A549 (cell line): Measurements from ENCODE around the gene YIPF5. TPM values are rescaled to one million over a fixed set of nuclear protein-coding genes. Genes with fewer than 3 reads are reported as not detected.

ENCODE experiments used
- ATAC-seq, 2 experiments: fragments of 200-7000 bp in 1 of 2; fragments of >200 bp in 1 of 2; cut with Nextera tagmentation in 1 of 2; cut with Tn5 transposase in 1 of 2; 3 replicates each; pipeline versions ENCODE4 v1.8.0 to v1.9.1; 2018 to 2020; ENCODE audit warnings: mild to moderate bottlenecking in 1 of 2, moderate library complexity in 1 of 2
- CTCF ChIA-PET: fragments of 300-600 bp; sonication (Branson Sonifier 250); formaldehyde crosslinking; extraction: SDS; loops from one replicate; lab custom pipeline; 2021; ENCODE audit warnings: antibody characterized with exemption, inconsistent platforms; lab: Yijun Ruan, JAX
- POLR2A ChIA-PET: fragments of 350-600 bp; formaldehyde crosslinking; extraction: SDS; loops from one replicate; lab custom pipeline; 2021; ENCODE audit warnings: antibody characterized with exemption, inconsistent platforms; lab: Yijun Ruan, JAX
- DNase-seq, 2 experiments: peaks; one replicate each; pipeline versions ENCODE4 v3.0.0 to v3.0.0-alpha.2; 2011 to 2016; ENCODE audit warnings: low read depth in 1 of 2, low spot score in 1 of 2
- FAIRE-seq: peaks from 2 replicates; lab custom pipeline; 2011; peaks lifted over from hg19 to GRCh38; lab: Jason Lieb, UNC
- H3K27ac ChIP-seq, 2 experiments: fragments of >200 bp; sonication (Bioruptor Twin); formaldehyde crosslinking; 3 replicates each; pipeline ENCODE4 v1.5.1; 2016 to 2017
- H3K4me1 ChIP-seq: fragments of >200 bp; sonication (Bioruptor Twin); formaldehyde crosslinking; 3 replicates; pipeline ENCODE4 v1.6.1; 2016
- H3K4me2 ChIP-seq: fragments of >200 bp; sonication (Bioruptor Twin); formaldehyde crosslinking; 3 replicates; pipeline ENCODE4 v1.6.1; 2016
- H3K4me3 ChIP-seq: fragments of >200 bp; sonication (Bioruptor Twin); formaldehyde crosslinking; 3 replicates; pipeline ENCODE4 v1.5.1; 2016
- H3K9me3 ChIP-seq: fragments of >200 bp; sonication (Bioruptor Twin); formaldehyde crosslinking; 3 replicates; pipeline ENCODE4 v1.6.1; 2016
- CEBPB ChIP-seq, 2 experiments: fragments of >200 bp in 1 of 2; sonication (Bioruptor Twin) in 1 of 2; formaldehyde crosslinking in 1 of 2; IDR thresholded peaks; 2 replicates each; pipeline ENCODE4 v1.6.1; 2012 to 2016
- EHF ChIP-seq: fragments of 250-450 bp; sonication (Bioruptor Pico); IDR thresholded peaks from 2 replicates; pipeline ENCODE4 v1.5.0; 2020; ENCODE audit warnings: mild to moderate bottlenecking
- ESRRA ChIP-seq: fragments of 150-350 bp; IDR thresholded peaks from 2 replicates; pipeline ENCODE4 v1.6.1; 2014; ENCODE audit warnings: mild to moderate bottlenecking, low read length, borderline replicate concordance
- HMGXB4 ChIP-seq: fragments of 250-450 bp; sonication (Bioruptor Pico); IDR thresholded peaks from 2 replicates; pipeline ENCODE4 v1.5.0; 2021; ENCODE audit warnings: mild to moderate bottlenecking, moderate library complexity, borderline replicate concordance
- HOXA7 ChIP-seq: fragments of 250-450 bp; sonication (Bioruptor Pico); IDR thresholded peaks from 2 replicates; pipeline ENCODE4 v1.5.0; 2020; ENCODE audit warnings: mild to moderate bottlenecking, moderate library complexity
- MAFK ChIP-seq: fragments of 450-650 bp; IDR thresholded peaks from 2 replicates; pipeline ENCODE4 v1.6.1; 2014; ENCODE audit not compliant: partially characterized antibody
- MAX ChIP-seq: IDR thresholded peaks from 2 replicates; pipeline ENCODE4 v1.6.1; 2012
- RARB ChIP-seq: fragments of 250-450 bp; sonication (Bioruptor Pico); IDR thresholded peaks from 2 replicates; pipeline ENCODE4 v1.8.0; 2021; ENCODE audit warnings: mild to moderate bottlenecking, moderate library complexity
- RCOR1 ChIP-seq: fragments of 150-350 bp; IDR thresholded peaks from 2 replicates; pipeline ENCODE4 v1.6.1; 2014; ENCODE audit warnings: antibody characterized with exemption, low read length, low read depth
- REST ChIP-seq: fragments of 200-600 bp; sonication (generic); IDR thresholded peaks from 2 replicates; pipeline ENCODE4 v1.6.1; 2016; ENCODE audit warnings: antibody characterized with exemption, mild to moderate bottlenecking, moderate library complexity
- RNF2 ChIP-seq: fragments of 200-600 bp; sonication (generic); IDR thresholded peaks from 2 replicates; pipeline ENCODE4 v1.6.1; 2016; ENCODE audit warnings: low read depth, mild to moderate bottlenecking, antibody characterized with exemption, moderate library complexity, borderline replicate concordance
- SREBF2 ChIP-seq: fragments of 450-650 bp; IDR thresholded peaks from 2 replicates; pipeline ENCODE4 v1.6.1; 2014; ENCODE audit warnings: mild to moderate bottlenecking, moderate library complexity
- WGBS: methylation state at CpG from one replicate; pipeline ENCODE4 v1.1.6; 2017; ENCODE audit errors: missing lambda C conversion rate; 5-methylcytosine and 5-hydroxymethylcytosine counted together
- polyA plus RNA-seq, 4 experiments: library from polyadenylated mRNA; depleted of rRNA in 3 of 4; stranded (reverse); fragments of >200 nt; fragmentation: RNase III in 1 of 4; extraction: RNeasy Plus Mini Kit Qiagen cat#74134 plus additional on column Dnase treatment in 1 of 4; gene quantifications; 2 replicates in 3 of 4; 3 replicates in 1 of 4; pipeline ENCODE4 v1.2.3, GENCODE V29; 2011 to 2017
- TF ChIP-seq, protein P1 (sequence below): fragments of 250-450 bp; sonication (Bioruptor Pico); IDR thresholded peaks from 2 replicates; pipeline ENCODE4 v1.5.0; 2020; ENCODE audit warnings: low read depth, mild to moderate bottlenecking, moderate library complexity

The YIPF5 gene
- polyA plus RNA-seq, 2 of the 4 experiments (the other 2 are of a cell fraction), result 54.9 to 80.2 TPM

- FAIRE-seq (no peak), DNase-seq (no peak), ATAC-seq (no peak)
- ChIA-PET CTCF (no interaction called here), POLR2A (no interaction called here)
- H3K9me3 ChIP-seq, result no peaks in the 10 kb centered on the region
- no peak overlapping the region for H3K4me2 ChIP-seq
- H3K27ac ChIP-seq, result no peak overlapping the region
- WGBS, result 33% methylated on average over 3 of the region's 3 CpGs
- no peak overlapping the region for H3K4me3 ChIP-seq
- H3K4me1 ChIP-seq, result no peaks in the 10 kb centered on the region
- TF ChIP-seq, protein P1, sequence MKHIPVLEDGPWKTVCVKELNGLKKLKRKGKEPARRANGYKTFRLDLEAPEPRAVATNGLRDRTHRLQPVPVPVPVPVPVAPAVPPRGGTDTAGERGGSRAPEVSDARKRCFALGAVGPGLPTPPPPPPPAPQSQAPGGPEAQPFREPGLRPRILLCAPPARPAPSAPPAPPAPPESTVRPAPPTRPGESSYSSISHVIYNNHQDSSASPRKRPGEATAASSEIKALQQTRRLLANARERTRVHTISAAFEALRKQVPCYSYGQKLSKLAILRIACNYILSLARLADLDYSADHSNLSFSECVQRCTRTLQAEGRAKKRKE (CRISPR knock-in tag), result no peak
- TF ChIP-seq CEBPB (IDR thresholded peaks at IDR 0.05), result no peak
- no peak for TF ChIP-seq MAFK
- no peak for TF ChIP-seq RARB
- no peak for TF ChIP-seq EHF (CRISPR knock-in tag)
Observed at GRCh38 chr5:144219869-144220268, 49.4 kb upstream of the YIPF5 start.

GRCh38 chr5:144210655-144211054 is 40.2 kb upstream of the YIPF5 start:
- ChIA-PET POLR2A (no interaction called here), CTCF (no interaction called here)
- no peak overlapping the region for H3K4me2 ChIP-seq
- FAIRE-seq, result peak; percentile 7
- no peak for ATAC-seq
- TF ChIP-seq MAFK (no peak), HMGXB4 (CRISPR knock-in tag) (no peak), SREBF2 (no peak), MAX (no peak)
- WGBS, result 22% methylated on average over 1 of the region's 1 CpG
- H3K4me1 ChIP-seq, result peaks cover under 1% of the 10 kb centered on the region; the same call in 1 of the 3 replicates
- H3K27ac ChIP-seq, result no peak overlapping the region
- H3K4me3 ChIP-seq, result no peak overlapping the region
- DNase-seq, result no peak
- no peaks in the 10 kb centered on the region for H3K9me3 ChIP-seq

DNA sequence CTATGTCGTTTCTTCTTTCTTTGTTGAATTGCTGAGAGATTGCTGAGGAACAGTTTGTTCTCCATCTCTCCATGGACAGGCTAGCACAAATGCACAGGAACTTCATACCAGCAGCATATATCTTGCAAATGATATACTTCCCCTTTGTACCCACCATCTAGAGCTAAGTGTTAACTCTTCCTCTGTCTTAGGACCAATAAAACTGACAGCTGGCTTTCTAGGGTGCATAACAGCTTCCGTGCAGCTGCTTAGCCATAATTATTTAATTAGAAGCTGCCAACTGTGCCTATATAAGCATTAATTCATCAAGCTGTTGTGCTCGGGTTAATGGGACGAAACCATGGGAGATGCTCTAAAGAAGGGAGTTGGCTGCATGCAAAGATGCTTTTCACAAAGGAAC is 38.9 kb upstream of the YIPF5 start:
- ChIA-PET POLR2A (no interaction called here), CTCF (interaction anchor here (1.5 kb wide), 1 partner anchor 11 kb away, joined by 4 read pairs; no protein-coding TSS in a partner anchor)
- no peak for DNase-seq
- Histone ChIP-seq H3K4me3 (no peak overlapping the region), H3K4me1 (peaks cover 8% of the 10 kb centered on the region; the same call in 1 of the 3 replicates), H3K27ac (no peak overlapping the region), H3K9me3 (no peaks in the 10 kb centered on the region), H3K4me2 (no peak overlapping the region)
- TF ChIP-seq HOXA7 (CRISPR knock-in tag) (no peak), ESRRA (no peak), RNF2 (no peak), EHF (CRISPR knock-in tag) (no peak), RCOR1 (no peak), REST (no peak)
- 64% methylated on average over 4 of the region's 4 CpGs for WGBS
- no peak for ATAC-seq
- FAIRE-seq, result no peak
